Lung (tissue), 12 donors: ENCODE measurements around the gene HNRNPAB. TPM values are rescaled to one million over a fixed set of nuclear protein-coding genes. Genes with fewer than 3 reads are reported as not detected.
A peak's percentile ranks its signal among the peaks of the same experiment; 100 is the strongest.

Experiments used
- ATAC-seq: fragments of 200-7000 bp; cut with Tn5 transposase; one replicate; pipeline ENCODE4 v1.9.1; 2020; ENCODE audit warnings: moderate number of reproducible peaks; ENCODE audit not compliant: insufficient read depth, low FRiP score
- DNase-seq, 3 donors: peaks; one replicate each; pipeline ENCODE4 v3.0.0-alpha.2; 2013 to 2017
- H3K27ac ChIP-seq, 2 donors: one replicate each; pipeline ENCODE4 v1.5.1; 2013; ENCODE audit warnings: mild to moderate bottlenecking in 2 of 2, moderate library complexity in 2 of 2, control low read depth in 1 of 2, inconsistent platforms in 1 of 2, low read depth in 1 of 2, low read length in 1 of 2
- H3K27me3 ChIP-seq, 3 donors: one replicate each; pipeline ENCODE4 v1.5.1; 2013; ENCODE audit warnings: low read length in 2 of 3; ENCODE audit not compliant: control insufficient read depth in 3 of 3, insufficient read depth in 3 of 3
- H3K36me3 ChIP-seq, 4 donors: one replicate each; pipeline ENCODE4 v1.5.1; 2013; ENCODE audit warnings: low read length in 4 of 4, mild to moderate bottlenecking in 1 of 4, moderate library complexity in 1 of 4; ENCODE audit not compliant: control insufficient read depth in 4 of 4, insufficient read depth in 4 of 4
- H3K4me1 ChIP-seq, 5 donors: one replicate each; pipeline ENCODE4 v1.5.1; 2013; ENCODE audit warnings: low read length in 5 of 5, mild to moderate bottlenecking in 2 of 5, moderate library complexity in 1 of 5; ENCODE audit not compliant: control insufficient read depth in 5 of 5, insufficient read depth in 5 of 5
- H3K4me3 ChIP-seq: one replicate; pipeline ENCODE4 v1.5.1; 2013; ENCODE audit warnings: mild to moderate bottlenecking, control low read depth, moderate library complexity
- H3K9ac ChIP-seq, 2 donors: one replicate each; pipeline ENCODE4 v1.5.1; 2013; ENCODE audit warnings: low read length in 2 of 2, control low read depth in 1 of 2; ENCODE audit not compliant: insufficient read depth in 1 of 2
- H3K9me3 ChIP-seq, 4 donors: one replicate each; pipeline ENCODE4 v1.5.1; 2013; ENCODE audit warnings: low read length in 3 of 4, mild to moderate bottlenecking in 1 of 4, moderate library complexity in 1 of 4; ENCODE audit not compliant: control insufficient read depth in 4 of 4, insufficient read depth in 3 of 4
- WGBS, 2 donors: extraction: QIAGEN DNeasy Blood & Tissue Kit; methylation state at CpG; one replicate each; pipeline ENCODE4 v1.1.7; 2013; 5-methylcytosine and 5-hydroxymethylcytosine counted together
- polyA plus RNA-seq, 2 donors: library from polyadenylated mRNA; stranded (reverse); fragments of 200-250 nt; gene quantifications; one replicate each; pipeline ENCODE4 v1.2.1, GENCODE V29; 2013
- total RNA-seq, 2 donors: library from RNA; depleted of rRNA in 1 of 2; stranded (reverse); fragments of >200 nt in 1 of 2; gene quantifications; one replicate each; pipeline ENCODE4 v1.2.1, GENCODE V29; 2014 to 2021
- TF ChIP-seq, protein P1 (sequence below): IDR thresholded peaks from 2 replicates; pipeline ENCODE4 v1.5.1; 2012; ENCODE audit warnings: mild to moderate bottlenecking; ENCODE audit errors: control extremely low read depth, extremely low read depth
- donor health status: control.
- donor health status: control.
- donor health status: Bipolar disorder and iron deficiency.
- donor health status: healthy.
- donor health status: DM: yes; HTN: yes; CAD: no.

HNRNPAB gene
- total and polyA plus RNA-seq, 4 donors = 35.9 to 168 (median 131) TPM

DNA sequence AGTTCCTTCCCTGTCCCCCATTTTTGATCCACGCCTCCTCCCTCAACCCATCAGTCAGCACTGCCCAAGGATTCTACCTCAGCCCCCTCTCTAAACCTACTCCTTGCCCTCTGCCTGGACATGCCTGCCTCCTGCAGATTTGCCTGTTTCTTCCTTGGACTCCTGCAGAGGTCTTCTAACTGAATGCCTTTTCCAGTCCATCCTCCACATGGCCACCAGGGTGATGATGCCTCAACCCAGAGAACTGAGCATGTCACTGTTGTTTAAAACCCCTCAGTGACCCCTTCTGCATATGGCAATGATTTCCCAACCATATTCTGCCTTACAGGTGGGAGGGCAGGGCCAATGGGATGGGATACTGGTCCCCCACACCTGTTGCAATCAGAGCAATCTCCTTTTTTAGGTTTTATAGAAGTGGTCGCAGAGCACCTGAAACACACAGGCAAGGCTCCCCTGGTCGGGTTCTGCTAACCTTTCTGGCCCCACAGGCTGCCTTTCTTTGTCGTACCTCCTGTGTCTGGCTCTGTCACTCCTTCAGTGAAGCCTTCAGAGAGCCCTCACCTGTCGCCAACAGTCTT lies 19.0 kb downstream of the HNRNPAB start:
- DNase-seq (no peak), ATAC-seq (no peak)
- no peaks in the 10 kb centered on the region for H3K27me3 ChIP-seq
- no peak overlapping the region for H3K27ac ChIP-seq
- TF ChIP-seq, protein P1, sequence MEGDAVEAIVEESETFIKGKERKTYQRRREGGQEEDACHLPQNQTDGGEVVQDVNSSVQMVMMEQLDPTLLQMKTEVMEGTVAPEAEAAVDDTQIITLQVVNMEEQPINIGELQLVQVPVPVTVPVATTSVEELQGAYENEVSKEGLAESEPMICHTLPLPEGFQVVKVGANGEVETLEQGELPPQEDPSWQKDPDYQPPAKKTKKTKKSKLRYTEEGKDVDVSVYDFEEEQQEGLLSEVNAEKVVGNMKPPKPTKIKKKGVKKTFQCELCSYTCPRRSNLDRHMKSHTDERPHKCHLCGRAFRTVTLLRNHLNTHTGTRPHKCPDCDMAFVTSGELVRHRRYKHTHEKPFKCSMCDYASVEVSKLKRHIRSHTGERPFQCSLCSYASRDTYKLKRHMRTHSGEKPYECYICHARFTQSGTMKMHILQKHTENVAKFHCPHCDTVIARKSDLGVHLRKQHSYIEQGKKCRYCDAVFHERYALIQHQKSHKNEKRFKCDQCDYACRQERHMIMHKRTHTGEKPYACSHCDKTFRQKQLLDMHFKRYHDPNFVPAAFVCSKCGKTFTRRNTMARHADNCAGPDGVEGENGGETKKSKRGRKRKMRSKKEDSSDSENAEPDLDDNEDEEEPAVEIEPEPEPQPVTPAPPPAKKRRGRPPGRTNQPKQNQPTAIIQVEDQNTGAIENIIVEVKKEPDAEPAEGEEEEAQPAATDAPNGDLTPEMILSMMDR = no peak
- H3K36me3 ChIP-seq = peaks cover 3 to 35% (median 25%) of the 10 kb centered on the region in 4 donors
- H3K9ac ChIP-seq = no peak overlapping the region
- 78 to 83% methylated on average over 5 of the region's 5 CpGs for WGBS, 2 donors
- H3K4me3 ChIP-seq = no peak overlapping the region
- H3K9me3 ChIP-seq = peaks cover 0 to 6% (median under 1%) of the 10 kb centered on the region in 4 donors
- peaks cover 0 to 13% (median 5%) of the 10 kb centered on the region in 5 donors for H3K4me1 ChIP-seq

GRCh38 chr5:178223828-178224335 lies 19.5 kb downstream of the HNRNPAB start:
- peaks cover 2 to 39% (median 28%) of the 10 kb centered on the region in 4 donors for H3K36me3 ChIP-seq
- peaks cover 0 to 13% (median 5%) of the 10 kb centered on the region in 5 donors for H3K4me1 ChIP-seq
- DNase-seq = peak; percentile 46 to 70 (median 63)
- peaks cover 0 to 6% (median under 1%) of the 10 kb centered on the region in 4 donors for H3K9me3 ChIP-seq
- H3K9ac ChIP-seq = no peak overlapping the region
- H3K27ac ChIP-seq = no peak overlapping the region
- TF ChIP-seq, protein P1 = no peak
- no peak overlapping the region for H3K4me3 ChIP-seq
- 69 to 76% methylated on average over 13 of the region's 13 CpGs for whole genome bisulfite sequencing, 2 donors
- no peaks in the 10 kb centered on the region for H3K27me3 ChIP-seq
- no peak for ATAC-seq

GRCh38 chr5:178224403-178224802 lies 20.1 kb downstream of the HNRNPAB start:
- WGBS, 2 donors = 92 to 96% methylated on average over 17 of the region's 17 CpGs
- peaks cover 2 to 43% (median 31%) of the 10 kb centered on the region in 4 donors for H3K36me3 ChIP-seq

More at GRCh38 chr5:178224403-178224802, 20.1 kb downstream of the HNRNPAB start:
- H3K4me1 ChIP-seq = peaks cover 0 to 13% (median 5%) of the 10 kb centered on the region in 5 donors
- H3K27ac ChIP-seq = no peak overlapping the region
- no peak overlapping the region for H3K4me3 ChIP-seq
- H3K27me3 ChIP-seq = no peaks in the 10 kb centered on the region
- TF ChIP-seq, protein P1 = no peak
- peaks cover 0 to 6% (median under 1%) of the 10 kb centered on the region in 4 donors for H3K9me3 ChIP-seq
- DNase-seq = no peak
- no peak overlapping the region for H3K9ac ChIP-seq
- ATAC-seq = no peak
